ENCODE results near the gene RDH13.
A peak's percentile ranks its signal among the peaks of the same experiment; 100 is the strongest.
"Not testable (repeated sequence)": the region's sequence is repeated elsewhere in the genome, so short reads cannot be mapped to it uniquely, and the experiment has no call there.

RDH13 gene

DNA sequence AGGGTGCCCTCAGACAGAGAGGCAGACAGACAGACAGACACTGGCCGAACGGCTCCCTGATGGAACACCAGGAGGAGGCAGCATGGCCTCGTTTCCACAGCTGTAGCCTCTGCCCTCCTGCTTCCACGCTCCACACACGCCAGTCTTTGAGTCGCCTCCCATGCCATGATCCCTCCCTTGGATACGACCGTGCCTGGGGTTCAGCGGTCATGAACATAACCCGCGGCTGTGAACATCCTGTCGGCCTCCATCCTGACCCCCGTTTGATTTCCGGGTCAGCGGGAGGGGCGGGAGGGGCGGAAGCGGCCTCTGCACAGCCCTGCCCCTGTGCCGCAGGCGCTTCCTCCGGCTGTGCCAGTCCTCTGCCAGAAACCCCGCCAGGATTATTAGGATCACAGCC is 48.2 kb downstream of the RDH13 start:
- DNase-seq (ENCODE audit: low spot score), result no peak

DNA sequence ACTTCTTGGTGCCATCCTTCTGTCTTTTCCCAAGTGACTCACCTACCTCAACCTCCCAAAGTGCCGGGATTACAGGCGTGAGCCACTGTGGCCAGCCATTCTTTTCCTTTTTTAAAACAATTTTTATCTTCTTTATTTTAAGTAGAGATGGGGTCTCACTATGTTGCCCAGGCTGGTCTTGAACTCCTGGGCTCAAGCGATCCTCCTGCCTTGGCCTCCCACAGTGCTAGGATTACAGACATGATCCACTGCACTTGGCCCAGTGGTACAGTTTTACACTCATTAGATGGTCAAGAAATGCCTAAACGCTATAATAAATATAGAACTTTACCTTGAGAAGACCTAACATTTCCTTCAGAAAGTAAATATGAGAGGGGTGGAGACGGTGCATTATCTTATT is 49.4 kb downstream of the RDH13 start:
- no peak for DNase-seq (ENCODE audit: low spot score)

DNA sequence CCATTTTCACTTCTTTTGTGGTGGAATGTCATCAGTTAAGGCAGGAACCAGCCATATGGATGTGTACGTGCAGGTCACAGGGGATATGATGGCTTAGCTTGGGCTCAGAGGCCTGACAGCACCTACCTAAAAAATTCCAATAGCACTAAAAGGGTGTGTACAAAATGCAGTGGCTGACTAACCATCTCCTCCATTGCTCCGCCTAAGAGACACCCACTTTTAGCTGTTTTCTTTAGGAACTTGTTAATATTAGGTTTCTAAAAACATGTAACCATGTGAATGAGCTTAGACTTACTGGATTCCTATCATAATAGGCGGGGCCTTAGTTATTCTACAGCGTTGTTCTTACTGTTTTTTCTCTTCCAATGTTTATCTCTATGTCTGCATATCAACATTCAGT is 50.6 kb downstream of the RDH13 start:
- DNase-seq (ENCODE audit: low spot score), result no peak

DNA sequence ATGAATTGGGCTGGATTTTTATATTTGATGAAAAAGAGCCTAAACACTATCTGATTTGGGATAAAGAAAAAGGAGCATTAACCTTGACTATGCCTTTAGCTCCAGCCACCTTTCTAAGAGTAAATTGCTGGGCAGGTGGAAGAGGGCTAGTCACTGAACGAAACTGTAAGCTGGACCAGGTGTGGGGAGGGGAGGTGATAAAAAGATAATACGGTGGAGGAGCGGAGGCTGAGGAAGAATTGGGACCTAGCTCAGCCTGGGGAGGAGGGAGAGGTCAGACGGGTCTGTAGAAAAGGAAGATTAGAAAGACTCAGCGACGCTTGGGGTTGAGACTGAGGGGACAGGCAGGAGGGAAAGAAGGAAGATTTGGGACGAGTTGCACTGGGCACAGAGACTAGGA is 52.4 kb downstream of the RDH13 start:
- not testable (repeated sequence) for DNase-seq (ENCODE audit: low spot score)

DNA sequence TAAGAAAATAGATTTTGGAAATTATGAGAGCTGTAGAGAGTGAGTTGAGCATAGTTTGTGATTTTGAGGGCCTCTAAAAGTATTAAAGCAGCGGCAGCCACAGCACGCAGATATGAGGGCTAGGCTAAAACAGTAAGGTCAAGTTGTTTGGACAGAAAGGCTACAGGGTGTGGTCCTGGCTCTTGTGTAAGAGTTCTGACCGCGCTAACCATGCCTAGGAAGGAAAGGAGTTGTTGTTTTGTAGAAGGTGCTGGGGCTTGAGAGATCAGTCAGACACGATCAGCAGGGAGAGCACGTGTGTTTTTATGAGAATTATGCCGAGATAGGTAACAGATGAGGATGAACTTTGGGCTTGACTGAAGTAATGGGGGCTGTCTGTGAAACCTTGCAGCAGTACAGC is 54.2 kb downstream of the RDH13 start:
- DNase-seq (ENCODE audit: low spot score), result not testable (repeated sequence)

DNA sequence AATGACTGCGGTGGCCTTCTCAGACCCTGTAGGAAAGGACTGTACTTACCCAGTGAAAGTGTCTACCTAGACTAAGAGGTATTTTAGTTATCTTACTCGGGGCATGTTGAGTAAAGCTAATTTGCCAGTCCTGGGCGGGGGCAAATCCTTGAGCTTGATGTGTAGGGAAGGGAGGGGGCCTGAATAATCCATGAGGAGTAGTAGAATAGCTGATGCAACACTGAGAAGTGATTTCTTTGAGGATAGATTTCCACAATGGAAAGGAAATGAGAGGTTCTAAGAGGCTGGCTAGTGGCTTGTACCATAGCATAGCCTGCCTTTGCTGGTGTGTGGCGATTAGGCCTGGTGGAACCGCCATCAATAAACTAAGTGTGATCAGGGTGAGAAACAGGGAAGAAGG is 54.8 kb downstream of the RDH13 start:
- DNase-seq (ENCODE audit: low spot score), result not testable (repeated sequence)

DNA sequence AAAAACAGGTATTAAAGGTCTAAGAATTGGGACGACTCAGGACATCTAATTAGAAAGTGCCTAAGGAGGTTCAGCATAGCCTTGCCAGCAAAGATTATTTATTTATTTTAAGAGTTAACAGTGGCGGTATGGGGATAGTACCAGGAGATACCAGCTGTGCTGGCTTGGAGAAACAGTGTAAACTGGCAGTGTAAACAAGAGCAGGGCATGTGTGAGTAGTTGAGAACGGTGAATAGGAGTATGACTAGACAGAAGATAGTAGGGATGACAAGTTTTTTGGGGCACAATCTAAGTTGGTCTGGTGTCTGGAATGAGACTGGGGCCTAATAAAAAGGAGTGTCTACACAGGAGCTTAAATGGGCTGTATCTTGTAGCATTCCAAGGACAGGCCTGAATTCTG is 55.4 kb downstream of the RDH13 start:
- DNase-seq (ENCODE audit: low spot score), result not testable (repeated sequence)

DNA sequence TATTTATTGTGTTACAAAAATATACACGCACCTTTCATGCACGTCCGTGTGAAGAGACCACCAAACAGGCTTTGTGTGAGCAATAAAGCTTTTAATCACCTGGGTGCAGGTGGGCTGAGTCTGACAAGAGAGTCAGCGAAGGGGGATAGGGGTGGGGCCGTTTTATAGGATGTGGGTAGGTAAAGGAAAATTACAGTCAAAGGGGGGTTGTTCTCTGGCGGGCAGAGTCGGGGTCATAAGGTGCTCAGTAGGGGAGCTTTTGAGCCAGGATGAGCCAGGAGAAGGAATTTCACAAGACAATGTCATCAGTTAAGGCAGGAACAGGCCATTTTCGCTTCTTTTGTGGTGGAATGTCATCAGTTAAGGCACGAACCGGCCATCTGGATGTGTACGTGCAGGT is 56.2 kb downstream of the RDH13 start:
- not testable (repeated sequence) for DNase-seq (ENCODE audit: low spot score)

DNA sequence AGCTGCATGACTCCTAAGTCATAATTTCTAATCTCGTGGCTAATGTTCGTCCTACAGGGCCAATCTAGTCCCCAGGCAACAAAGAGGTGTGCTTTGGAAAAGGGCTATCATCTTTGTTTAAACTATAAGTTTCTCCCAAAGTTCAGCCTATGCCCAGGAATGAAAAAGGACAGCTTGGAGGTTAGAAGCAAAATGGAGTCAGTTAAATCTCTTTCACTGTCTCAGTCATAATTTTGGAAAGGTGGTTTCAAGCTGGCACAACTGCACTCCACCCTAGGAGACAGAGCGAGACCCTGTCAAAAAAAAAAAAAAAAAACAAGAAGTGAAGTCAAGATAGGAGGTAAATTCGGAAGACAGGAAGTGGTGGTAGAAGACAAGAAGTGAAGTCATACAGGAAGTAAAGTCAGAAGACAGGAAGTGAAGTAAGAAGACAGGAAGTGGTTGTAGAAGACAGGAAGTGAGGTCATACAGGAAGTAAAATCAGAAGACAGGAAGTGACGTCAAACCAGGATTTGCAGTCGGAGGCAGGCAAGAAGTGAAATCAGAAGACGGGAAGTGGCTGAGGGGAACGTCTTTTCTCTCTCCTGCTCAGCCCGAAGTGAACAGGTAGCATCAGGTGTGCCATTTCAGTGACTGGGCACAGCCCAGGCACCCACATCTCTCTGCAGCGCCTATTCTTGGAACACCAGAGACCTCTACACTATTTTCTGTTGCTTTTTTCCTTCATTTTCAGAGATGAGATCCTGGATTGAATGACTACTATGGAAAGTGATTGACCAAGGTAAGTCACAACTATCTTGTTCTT is 57.1 kb downstream of the RDH13 start:
- DNase-seq (ENCODE audit: low spot score), result peak; percentile 5

DNA sequence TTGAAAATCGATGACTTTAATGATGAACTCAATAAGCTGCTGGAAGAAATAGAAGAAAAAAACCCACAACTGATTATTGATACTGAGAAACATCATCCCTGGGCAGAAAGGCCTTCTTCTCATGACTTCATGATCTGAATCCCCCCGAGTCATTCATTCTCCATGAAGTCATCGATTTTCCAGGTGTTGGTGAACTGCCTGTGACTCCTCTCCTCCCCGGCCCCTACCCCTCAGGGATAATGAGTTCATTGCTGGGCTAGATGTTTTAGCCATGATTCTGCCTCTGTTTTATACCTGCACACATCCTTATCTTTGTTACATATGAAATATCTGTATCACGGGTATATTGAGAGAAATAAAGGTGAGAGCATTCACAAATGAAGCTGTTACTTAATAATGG is 62.2 kb downstream of the RDH13 start:
- no peak for DNase-seq (ENCODE audit: low spot score)

DNA sequence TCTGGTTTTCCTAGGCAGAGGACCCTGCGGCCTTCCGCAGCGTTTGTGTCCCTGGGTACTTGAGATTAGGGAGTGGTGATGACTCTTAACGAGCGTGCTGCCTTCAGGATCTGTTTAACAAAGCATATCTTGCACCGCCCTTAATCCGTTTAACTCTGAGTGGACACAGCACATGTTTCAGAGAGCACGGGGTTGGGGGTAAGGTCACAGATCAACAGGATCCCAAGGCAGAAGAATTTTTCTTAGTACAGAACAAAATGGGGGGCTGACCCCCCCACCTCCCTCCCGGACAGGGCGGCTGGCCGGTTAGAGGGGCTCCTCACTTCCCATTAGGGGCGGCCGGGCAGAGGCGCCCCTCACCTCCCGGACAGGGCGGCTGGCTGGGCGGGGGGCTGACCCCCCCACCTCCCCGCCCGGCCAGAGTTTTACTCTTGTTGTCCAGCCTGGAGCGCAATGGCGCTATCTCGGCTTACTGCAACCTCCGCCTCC is 64.2 kb downstream of the RDH13 start:
- DNase-seq (ENCODE audit: low spot score), result not testable (repeated sequence)

DNA sequence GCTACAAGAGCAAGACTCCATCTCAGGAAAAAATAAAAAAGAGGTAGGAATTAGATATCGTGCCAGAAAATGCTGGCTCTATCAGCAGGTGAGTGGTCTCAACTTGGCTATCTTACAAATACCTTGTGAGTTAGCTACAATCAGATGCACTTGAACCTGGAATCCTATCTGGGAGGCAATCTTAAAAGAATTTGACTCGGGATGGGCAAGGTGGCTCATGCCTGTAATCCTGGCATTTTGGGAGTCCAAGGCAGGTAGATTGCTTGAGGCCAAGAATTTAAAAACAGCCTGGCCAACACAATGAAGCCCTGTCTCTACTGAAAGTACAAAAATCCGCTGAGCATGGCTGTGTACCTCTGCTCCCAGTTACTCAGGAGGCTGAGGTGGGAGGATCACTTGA is 67.4 kb downstream of the RDH13 start:
- DNase-seq (ENCODE audit: low spot score), result no peak
